Stimulated activated naive CD8-positive, alpha-beta T cell treated with anti-CD3 and anti-CD28 coated beads, Interleukin-15, Interleukin-2, amounts not matched to agents 100 ng/mL and 50 ng/mL, for 24 hours (primary cell): ENCODE results near the gene ARHGEF28.
A peak's percentile ranks its signal among the peaks of the same experiment; 100 is the strongest.

Source experiments
- H3K27ac Mint-ChIP-seq: one replicate; pipeline ENCODE4 v1.8.0; 2021; ENCODE audit warnings: mild to moderate bottlenecking, mixed read lengths
- H3K27me3 Mint-ChIP-seq: one replicate; pipeline ENCODE4 v1.8.0; 2021; ENCODE audit warnings: mixed read lengths
- H3K36me3 Mint-ChIP-seq: one replicate; pipeline ENCODE4 v1.8.0; 2021; ENCODE audit warnings: low read depth, mixed read lengths
- H3K4me1 Mint-ChIP-seq: one replicate; pipeline ENCODE4 v1.8.0; 2021; ENCODE audit warnings: low read depth, mixed read lengths
- H3K4me3 Mint-ChIP-seq: one replicate; pipeline ENCODE4 v1.8.0; 2021; ENCODE audit warnings: mild to moderate bottlenecking, mixed read lengths
- H3K9me3 Mint-ChIP-seq: one replicate; pipeline ENCODE4 v1.8.0; 2021; ENCODE audit warnings: mixed read lengths

The ARHGEF28 gene, protein sequence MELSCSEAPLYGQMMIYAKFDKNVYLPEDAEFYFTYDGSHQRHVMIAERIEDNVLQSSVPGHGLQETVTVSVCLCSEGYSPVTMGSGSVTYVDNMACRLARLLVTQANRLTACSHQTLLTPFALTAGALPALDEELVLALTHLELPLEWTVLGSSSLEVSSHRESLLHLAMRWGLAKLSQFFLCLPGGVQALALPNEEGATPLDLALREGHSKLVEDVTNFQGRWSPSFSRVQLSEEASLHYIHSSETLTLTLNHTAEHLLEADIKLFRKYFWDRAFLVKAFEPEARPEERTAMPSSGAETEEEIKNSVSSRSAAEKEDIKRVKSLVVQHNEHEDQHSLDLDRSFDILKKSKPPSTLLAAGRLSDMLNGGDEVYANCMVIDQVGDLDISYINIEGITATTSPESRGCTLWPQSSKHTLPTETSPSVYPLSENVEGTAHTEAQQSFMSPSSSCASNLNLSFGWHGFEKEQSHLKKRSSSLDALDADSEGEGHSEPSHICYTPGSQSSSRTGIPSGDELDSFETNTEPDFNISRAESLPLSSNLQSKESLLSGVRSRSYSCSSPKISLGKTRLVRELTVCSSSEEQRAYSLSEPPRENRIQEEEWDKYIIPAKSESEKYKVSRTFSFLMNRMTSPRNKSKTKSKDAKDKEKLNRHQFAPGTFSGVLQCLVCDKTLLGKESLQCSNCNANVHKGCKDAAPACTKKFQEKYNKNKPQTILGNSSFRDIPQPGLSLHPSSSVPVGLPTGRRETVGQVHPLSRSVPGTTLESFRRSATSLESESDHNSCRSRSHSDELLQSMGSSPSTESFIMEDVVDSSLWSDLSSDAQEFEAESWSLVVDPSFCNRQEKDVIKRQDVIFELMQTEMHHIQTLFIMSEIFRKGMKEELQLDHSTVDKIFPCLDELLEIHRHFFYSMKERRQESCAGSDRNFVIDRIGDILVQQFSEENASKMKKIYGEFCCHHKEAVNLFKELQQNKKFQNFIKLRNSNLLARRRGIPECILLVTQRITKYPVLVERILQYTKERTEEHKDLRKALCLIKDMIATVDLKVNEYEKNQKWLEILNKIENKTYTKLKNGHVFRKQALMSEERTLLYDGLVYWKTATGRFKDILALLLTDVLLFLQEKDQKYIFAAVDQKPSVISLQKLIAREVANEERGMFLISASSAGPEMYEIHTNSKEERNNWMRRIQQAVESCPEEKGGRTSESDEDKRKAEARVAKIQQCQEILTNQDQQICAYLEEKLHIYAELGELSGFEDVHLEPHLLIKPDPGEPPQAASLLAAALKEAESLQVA (N-terminal part only)

DNA sequence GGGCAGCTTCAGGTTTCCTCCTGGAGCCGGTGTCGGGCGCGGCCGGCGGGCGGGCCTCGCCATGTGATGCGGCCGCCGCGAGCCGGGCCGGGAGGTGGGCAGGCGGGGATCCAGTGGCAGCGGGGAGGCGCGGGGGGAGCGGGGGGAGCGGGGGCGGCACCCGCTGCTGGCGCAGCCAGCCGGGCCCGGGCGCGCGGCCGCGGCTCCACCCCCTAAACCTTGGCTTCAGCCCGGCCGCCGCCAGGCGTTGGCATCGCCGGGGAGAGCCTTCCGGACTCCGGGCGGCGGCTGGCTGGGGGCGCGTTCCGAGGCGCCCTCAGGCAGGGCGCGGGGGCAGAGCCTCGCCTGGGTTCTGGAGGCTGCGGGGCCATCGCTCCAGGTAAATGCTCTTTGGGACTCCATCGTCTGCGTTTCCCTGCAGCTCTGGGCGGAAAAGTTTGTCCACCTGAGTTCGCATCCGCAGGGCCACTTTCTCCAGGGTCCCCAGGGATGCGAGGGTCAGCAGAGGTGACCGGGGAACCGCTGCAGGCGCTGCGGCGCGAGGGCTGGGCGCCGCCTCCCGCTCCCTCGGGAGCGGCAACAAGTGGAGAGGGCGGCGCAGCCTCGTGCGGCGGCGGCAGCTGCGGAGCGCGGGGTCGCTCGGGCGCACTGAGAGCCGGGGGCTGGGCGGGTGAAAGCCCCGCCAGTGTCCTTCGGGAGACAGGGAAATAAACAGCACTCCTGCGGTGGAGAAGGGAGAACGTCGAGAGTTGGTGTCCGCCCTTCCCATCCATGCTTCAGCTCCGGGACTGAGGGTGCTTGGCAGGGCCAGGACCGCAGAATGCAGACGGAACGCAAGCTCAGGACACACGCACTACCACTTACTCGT is at the start of gene ARHGEF28:
Gene ARHGEF28, plus strand, starts transcription at position 253 of the 868 bp plus-strand sequence. CDS start 58,656 bp downstream, outside the sequence.
- H3K27me3 Mint-ChIP-seq, result peaks cover 77% of the 10 kb centered on the region
- no peaks in the 10 kb centered on the region for H3K4me1 Mint-ChIP-seq

GRCh38 chr5:73582285-73583145 is 43.5 kb upstream of the ARHGEF28 start:
- Mint-ChIP-seq H3K27me3 (no peaks in the 10 kb centered on the region), H3K4me3 (no peak overlapping the region)

More for the DNA sequence above, at the start of gene ARHGEF28:
- H3K4me3 Mint-ChIP-seq, result peak within 1 kb of the TSS; percentile 70
- no peaks in the 10 kb centered on the region for H3K9me3 Mint-ChIP-seq
- no peak within 1 kb of the TSS for H3K27ac Mint-ChIP-seq
- H3K36me3 Mint-ChIP-seq, result no peaks in the 10 kb centered on the region

GRCh38 chr5:73587923-73588322 is 38.1 kb upstream of the ARHGEF28 start:
- no peak overlapping the region for H3K4me3 Mint-ChIP-seq
- H3K27ac Mint-ChIP-seq, result no peak overlapping the region
- H3K4me1 Mint-ChIP-seq, result no peaks in the 10 kb centered on the region
- H3K9me3 Mint-ChIP-seq, result no peaks in the 10 kb centered on the region
- no peaks in the 10 kb centered on the region for H3K36me3 Mint-ChIP-seq
- H3K27me3 Mint-ChIP-seq, result no peaks in the 10 kb centered on the region

More at GRCh38 chr5:73582285-73583145, 43.5 kb upstream of the ARHGEF28 start:
- no peaks in the 10 kb centered on the region for H3K9me3 Mint-ChIP-seq
- H3K27ac Mint-ChIP-seq, result no peak overlapping the region
- H3K4me1 Mint-ChIP-seq, result no peaks in the 10 kb centered on the region
- peaks cover 32% of the 10 kb centered on the region for H3K36me3 Mint-ChIP-seq

DNA sequence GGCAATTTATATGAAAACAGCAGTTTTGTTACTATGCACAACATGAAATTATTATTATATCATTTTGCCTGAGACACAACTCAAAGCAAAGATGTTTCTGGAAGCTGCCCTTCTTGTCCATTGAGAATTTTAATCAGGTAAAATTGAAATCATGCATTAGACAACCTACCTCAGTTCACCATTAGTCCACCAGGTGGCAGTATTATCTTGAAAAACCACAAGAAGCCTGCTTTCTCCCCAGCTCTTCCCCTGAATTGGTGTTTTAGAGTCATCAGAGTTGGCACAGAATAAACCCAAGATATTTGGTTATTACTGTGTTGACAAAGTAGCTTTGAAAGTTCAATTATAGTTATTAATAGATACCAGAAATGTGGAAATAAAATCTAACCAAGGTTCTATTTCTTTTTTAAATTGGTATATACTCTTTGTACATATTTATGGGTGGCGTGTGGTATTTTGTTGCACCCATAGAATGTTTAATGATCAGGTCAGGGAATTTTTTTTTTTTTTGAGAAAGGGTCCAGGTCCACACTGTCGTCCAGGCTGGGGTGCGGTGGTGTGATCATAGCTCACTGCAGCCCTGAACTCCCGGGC is 34.8 kb upstream of the ARHGEF28 start:
- no peaks in the 10 kb centered on the region for H3K9me3 Mint-ChIP-seq
- H3K4me1 Mint-ChIP-seq, result no peaks in the 10 kb centered on the region
- H3K36me3 Mint-ChIP-seq, result no peaks in the 10 kb centered on the region
- no peak overlapping the region for H3K27ac Mint-ChIP-seq
- no peak overlapping the region for H3K4me3 Mint-ChIP-seq
- no peaks in the 10 kb centered on the region for H3K27me3 Mint-ChIP-seq

DNA sequence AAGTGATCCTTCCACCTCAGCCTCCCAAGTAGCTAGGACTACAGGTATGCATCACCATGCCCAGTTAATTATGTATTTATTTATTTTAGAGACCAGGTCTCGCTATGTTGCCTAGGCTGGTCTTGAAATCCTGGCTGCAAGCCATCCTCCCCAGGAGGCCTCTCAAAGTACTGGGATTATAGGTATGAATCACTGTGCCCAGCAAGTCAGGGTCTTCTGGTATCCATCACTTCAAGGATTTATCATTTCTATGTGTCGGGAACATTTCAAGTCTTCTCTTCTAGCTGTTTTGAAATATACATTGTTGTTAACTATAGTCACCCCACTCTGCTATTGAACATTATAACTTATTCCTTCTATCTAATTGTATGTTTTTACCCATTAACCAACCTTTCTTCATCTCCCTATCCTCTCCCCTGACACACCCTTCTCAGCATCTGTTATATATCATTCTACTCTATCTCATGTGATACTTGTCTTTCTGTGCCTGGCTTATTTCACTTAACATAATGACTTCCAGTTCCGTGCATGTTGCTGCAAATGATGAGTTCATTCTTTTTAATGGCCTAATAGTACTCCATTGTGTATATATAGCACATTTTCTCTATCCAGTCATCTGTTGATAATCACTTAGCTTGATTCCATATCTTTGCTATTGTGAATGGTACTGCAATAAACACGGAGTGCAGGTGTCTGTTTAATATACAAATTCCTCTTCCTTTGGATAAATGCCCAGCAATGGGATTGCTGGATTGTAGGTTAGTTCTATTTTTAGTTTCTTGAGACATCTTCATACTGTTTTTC is 34.1 kb upstream of the ARHGEF28 start:
- Mint-ChIP-seq H3K36me3 (no peaks in the 10 kb centered on the region), H3K27ac (no peak overlapping the region), H3K9me3 (no peaks in the 10 kb centered on the region), H3K27me3 (no peaks in the 10 kb centered on the region), H3K4me3 (no peak overlapping the region), H3K4me1 (no peaks in the 10 kb centered on the region)

- no peak overlapping the region for H3K27ac Mint-ChIP-seq
- no peaks in the 10 kb centered on the region for H3K4me1 Mint-ChIP-seq
These were observed 33.4 kb upstream of the ARHGEF28 start for GRCh38 chr5:73592551-73592950.

GRCh38 chr5:73596705-73597328 is 29.2 kb upstream of the ARHGEF28 start:
- H3K27ac Mint-ChIP-seq, result no peak overlapping the region
- no peak overlapping the region for H3K4me3 Mint-ChIP-seq
- H3K27me3 Mint-ChIP-seq, result no peaks in the 10 kb centered on the region
- H3K9me3 Mint-ChIP-seq, result peaks cover 3% of the 10 kb centered on the region
- no peaks in the 10 kb centered on the region for H3K4me1 Mint-ChIP-seq
- no peaks in the 10 kb centered on the region for H3K36me3 Mint-ChIP-seq

More at GRCh38 chr5:73592551-73592950, 33.4 kb upstream of the ARHGEF28 start:
- Mint-ChIP-seq H3K27me3 (no peaks in the 10 kb centered on the region), H3K4me3 (no peak overlapping the region), H3K36me3 (no peaks in the 10 kb centered on the region), H3K9me3 (no peaks in the 10 kb centered on the region)

DNA sequence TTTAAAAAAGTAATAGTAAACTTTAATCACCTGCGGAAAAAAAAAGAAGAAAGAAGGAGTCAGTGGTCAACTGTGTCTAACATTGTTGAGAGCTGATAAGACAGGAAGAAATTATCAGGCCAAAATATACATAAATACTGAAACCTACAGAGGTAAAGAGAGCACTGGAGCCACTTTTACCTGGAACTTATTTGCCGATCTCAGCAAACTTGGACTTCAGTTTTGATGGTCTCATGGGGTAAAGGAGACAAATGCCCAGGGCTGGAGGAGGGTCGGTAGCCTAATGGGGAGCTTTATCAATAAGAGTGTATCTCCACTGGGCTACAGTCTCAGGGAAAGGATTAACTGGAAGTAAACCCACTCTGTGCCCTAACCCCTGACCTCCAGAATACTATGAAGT is 26.6 kb upstream of the ARHGEF28 start:
- H3K27me3 Mint-ChIP-seq, result no peaks in the 10 kb centered on the region
- H3K27ac Mint-ChIP-seq, result no peak overlapping the region
- H3K9me3 Mint-ChIP-seq, result peaks cover 4% of the 10 kb centered on the region
- no peak overlapping the region for H3K4me3 Mint-ChIP-seq
- H3K4me1 Mint-ChIP-seq, result no peaks in the 10 kb centered on the region
- no peaks in the 10 kb centered on the region for H3K36me3 Mint-ChIP-seq

DNA sequence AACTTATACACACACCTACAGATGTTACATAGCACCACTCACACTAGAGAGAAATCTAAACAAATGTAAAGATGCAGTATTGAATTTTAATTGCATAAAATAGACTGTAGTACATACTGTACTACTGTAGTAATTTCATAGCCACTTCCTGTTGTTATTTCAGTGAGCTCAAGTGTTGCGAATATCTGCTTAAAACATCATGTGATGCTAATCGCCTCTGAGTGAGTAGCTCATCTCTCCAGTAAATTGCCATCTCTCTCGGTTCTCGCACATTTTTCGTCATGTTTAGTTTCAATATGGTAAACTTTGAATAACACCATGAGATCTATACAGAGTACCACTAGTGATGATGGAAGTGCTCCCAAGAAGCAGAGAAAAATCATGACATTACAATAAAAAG is 22.0 kb upstream of the ARHGEF28 start:
- no peak overlapping the region for H3K4me3 Mint-ChIP-seq
- no peaks in the 10 kb centered on the region for H3K4me1 Mint-ChIP-seq
- H3K9me3 Mint-ChIP-seq, result peaks cover 4% of the 10 kb centered on the region
- H3K27me3 Mint-ChIP-seq, result peaks cover 12% of the 10 kb centered on the region
- H3K27ac Mint-ChIP-seq, result no peak overlapping the region
- H3K36me3 Mint-ChIP-seq, result no peaks in the 10 kb centered on the region

DNA sequence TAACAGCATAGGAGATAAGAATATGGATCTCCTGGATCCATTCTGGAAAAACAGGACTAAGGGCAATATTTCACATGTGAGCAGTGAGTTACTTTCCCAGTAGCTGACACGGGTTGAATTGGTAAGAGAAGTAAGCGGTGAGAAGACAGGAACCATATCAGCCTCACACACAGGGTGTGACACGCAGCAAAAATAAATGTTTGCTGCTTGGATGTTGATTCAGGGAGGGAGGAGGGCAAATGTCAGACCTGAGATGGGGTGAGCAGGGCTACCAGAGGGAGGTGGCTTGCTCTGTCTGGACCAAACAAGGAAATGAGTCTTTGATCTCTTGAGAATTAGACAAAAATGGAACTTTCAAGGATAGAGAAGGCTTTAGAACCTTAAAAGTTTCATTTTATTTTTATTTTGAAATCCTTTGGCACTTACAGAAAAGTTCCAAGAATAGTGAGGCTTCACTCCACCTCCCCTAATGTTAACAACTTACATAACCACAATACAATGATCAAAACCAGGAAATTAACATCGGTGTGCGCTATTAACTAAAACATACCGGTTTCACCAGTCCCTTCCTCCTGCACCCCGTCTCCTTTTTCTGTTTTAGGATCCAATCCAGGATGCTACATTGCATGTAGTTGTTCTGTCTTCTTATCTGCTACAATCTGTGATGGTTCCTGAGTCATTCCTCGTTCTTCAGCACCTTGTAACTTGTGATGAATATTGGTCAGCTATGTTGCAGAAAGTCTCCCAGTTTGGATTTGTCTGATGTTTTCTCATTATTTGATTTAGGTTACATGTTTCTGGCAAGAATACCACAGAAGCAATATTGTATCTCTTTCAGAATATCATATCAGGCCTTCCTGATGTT is 20.5 kb upstream of the ARHGEF28 start:
- Mint-ChIP-seq H3K27ac (no peak overlapping the region), H3K27me3 (peaks cover 19% of the 10 kb centered on the region), H3K4me1 (no peaks in the 10 kb centered on the region), H3K9me3 (peaks cover 4% of the 10 kb centered on the region), H3K36me3 (no peaks in the 10 kb centered on the region), H3K4me3 (no peak overlapping the region)

GRCh38 chr5:73606206-73606753 is 19.7 kb upstream of the ARHGEF28 start:
- Mint-ChIP-seq H3K4me3 (no peak overlapping the region), H3K27me3 (peaks cover 25% of the 10 kb centered on the region), H3K9me3 (peaks cover 4% of the 10 kb centered on the region), H3K27ac (no peak overlapping the region), H3K4me1 (no peaks in the 10 kb centered on the region), H3K36me3 (no peaks in the 10 kb centered on the region)
